Measurements from ENCODE around the gene SELENOH.
A peak's percentile ranks its signal among the peaks of the same experiment; 100 is the strongest.
"Not testable (repeated sequence)": the region's sequence is repeated elsewhere in the genome, so short reads cannot be mapped to it uniquely, and the experiment has no call there.

SELENOH gene

GRCh38 chr11:57712256-57713150 is 28.8 kb upstream of the SELENOH start, which contains the start of gene TMX2:
TMX2 (plus strand) TSS chr11:57712593; CDS start chr11:57712619, 26 bp downstream.
- Histone ChIP-seq H3K4me1 (ENCODE audit: control insufficient read depth, insufficient read depth, low read length, poor library complexity, severe bottlenecking) (peaks cover 24% of the 10 kb centered on the region), H3K36me3 (ENCODE audit: control insufficient read depth, insufficient read depth, low read length) (no peaks in the 10 kb centered on the region), H3K27ac (ENCODE audit: insufficient read depth, low read length, poor library complexity, severe bottlenecking) (peak within 1 kb of the TSS; percentile 92), H3K9me3 (ENCODE audit: control insufficient read depth, low read length) (no peaks in the 10 kb centered on the region), H3K27me3 (replicated peaks; ENCODE audit: control insufficient read depth, insufficient read depth, low read length, poor library complexity, severe bottlenecking) (no peaks in the 10 kb centered on the region), H3K4me3 (ENCODE audit: insufficient read depth, low read depth, low read length, poor library complexity, severe bottlenecking) (peak within 1 kb of the TSS; percentile 90)
- peak; percentile 79 to 90 (median 86) for DNase-seq

GRCh38 chr11:57713835-57714234 is 27.5 kb upstream of the SELENOH start:
- no peaks in the 10 kb centered on the region for H3K36me3 ChIP-seq (ENCODE audit: control insufficient read depth, insufficient read depth, low read length)
- H3K27ac ChIP-seq (ENCODE audit: insufficient read depth, low read length, poor library complexity, severe bottlenecking): no peak overlapping the region
- no peaks in the 10 kb centered on the region for H3K9me3 ChIP-seq (ENCODE audit: control insufficient read depth, low read length)
- H3K4me3 ChIP-seq (ENCODE audit: insufficient read depth, low read depth, low read length, poor library complexity, severe bottlenecking): no peak overlapping the region
- peaks cover 24% of the 10 kb centered on the region for H3K4me1 ChIP-seq (ENCODE audit: control insufficient read depth, insufficient read depth, low read length, poor library complexity, severe bottlenecking)
- H3K27me3 ChIP-seq (replicated peaks; ENCODE audit: control insufficient read depth, insufficient read depth, low read length, poor library complexity, severe bottlenecking): no peaks in the 10 kb centered on the region
- DNase-seq: no peak

GRCh38 chr11:57716726-57717125 is 24.6 kb upstream of the SELENOH start:
- not testable (repeated sequence) for H3K9me3 ChIP-seq (ENCODE audit: control insufficient read depth, low read length); DNase-seq; H3K27me3 ChIP-seq (replicated peaks; ENCODE audit: control insufficient read depth, insufficient read depth, low read length, poor library complexity, severe bottlenecking); H3K36me3 ChIP-seq (ENCODE audit: control insufficient read depth, insufficient read depth, low read length); H3K27ac ChIP-seq (ENCODE audit: insufficient read depth, low read length, poor library complexity, severe bottlenecking); H3K4me3 ChIP-seq (ENCODE audit: insufficient read depth, low read depth, low read length, poor library complexity, severe bottlenecking)
- H3K4me1 ChIP-seq (ENCODE audit: control insufficient read depth, insufficient read depth, low read length, poor library complexity, severe bottlenecking): peaks cover 18% of the 10 kb centered on the region

- no peak overlapping the region for H3K4me3 ChIP-seq (ENCODE audit: insufficient read depth, low read depth, low read length, poor library complexity, severe bottlenecking)
- no peak for DNase-seq
- H3K27ac ChIP-seq (ENCODE audit: insufficient read depth, low read length, poor library complexity, severe bottlenecking): no peak overlapping the region
- no peaks in the 10 kb centered on the region for H3K4me1 ChIP-seq (ENCODE audit: control insufficient read depth, insufficient read depth, low read length, poor library complexity, severe bottlenecking)
- no peaks in the 10 kb centered on the region for H3K9me3 ChIP-seq (ENCODE audit: control insufficient read depth, low read length)
- H3K36me3 ChIP-seq (ENCODE audit: control insufficient read depth, insufficient read depth, low read length): peaks cover 18% of the 10 kb centered on the region
- no peaks in the 10 kb centered on the region for H3K27me3 ChIP-seq (replicated peaks; ENCODE audit: control insufficient read depth, insufficient read depth, low read length, poor library complexity, severe bottlenecking)
These were observed 14.1 kb upstream of the SELENOH start for GRCh38 chr11:57727185-57727584.

- H3K4me3 ChIP-seq (ENCODE audit: insufficient read depth, low read depth, low read length, poor library complexity, severe bottlenecking): no peak overlapping the region
- no peak for DNase-seq
- no peak overlapping the region for H3K27ac ChIP-seq (ENCODE audit: insufficient read depth, low read length, poor library complexity, severe bottlenecking)
These were observed 12.5 kb upstream of the SELENOH start for GRCh38 chr11:57728829-57729228.

GRCh38 chr11:57729479-57729878 is 11.8 kb upstream of the SELENOH start:
- Histone ChIP-seq H3K36me3 (ENCODE audit: control insufficient read depth, insufficient read depth, low read length) (peaks cover 15% of the 10 kb centered on the region), H3K4me1 (ENCODE audit: control insufficient read depth, insufficient read depth, low read length, poor library complexity, severe bottlenecking) (no peaks in the 10 kb centered on the region), H3K27ac (ENCODE audit: insufficient read depth, low read length, poor library complexity, severe bottlenecking) (no peak overlapping the region), H3K4me3 (ENCODE audit: insufficient read depth, low read depth, low read length, poor library complexity, severe bottlenecking) (no peak overlapping the region), H3K9me3 (ENCODE audit: control insufficient read depth, low read length) (no peaks in the 10 kb centered on the region), H3K27me3 (replicated peaks; ENCODE audit: control insufficient read depth, insufficient read depth, low read length, poor library complexity, severe bottlenecking) (no peaks in the 10 kb centered on the region)
- no peak for DNase-seq

More at GRCh38 chr11:57728829-57729228, 12.5 kb upstream of the SELENOH start:
- Histone ChIP-seq H3K27me3 (replicated peaks; ENCODE audit: control insufficient read depth, insufficient read depth, low read length, poor library complexity, severe bottlenecking) (no peaks in the 10 kb centered on the region), H3K9me3 (ENCODE audit: control insufficient read depth, low read length) (no peaks in the 10 kb centered on the region), H3K4me1 (ENCODE audit: control insufficient read depth, insufficient read depth, low read length, poor library complexity, severe bottlenecking) (no peaks in the 10 kb centered on the region), H3K36me3 (ENCODE audit: control insufficient read depth, insufficient read depth, low read length) (peaks cover 18% of the 10 kb centered on the region)

GRCh38 chr11:57732661-57733060 is 8.6 kb upstream of the SELENOH start:
- Histone ChIP-seq H3K9me3 (ENCODE audit: control insufficient read depth, low read length) (no peaks in the 10 kb centered on the region), H3K4me3 (ENCODE audit: insufficient read depth, low read depth, low read length, poor library complexity, severe bottlenecking) (no peak overlapping the region), H3K27ac (ENCODE audit: insufficient read depth, low read length, poor library complexity, severe bottlenecking) (no peak overlapping the region), H3K4me1 (ENCODE audit: control insufficient read depth, insufficient read depth, low read length, poor library complexity, severe bottlenecking) (no peaks in the 10 kb centered on the region), H3K27me3 (replicated peaks; ENCODE audit: control insufficient read depth, insufficient read depth, low read length, poor library complexity, severe bottlenecking) (no peaks in the 10 kb centered on the region), H3K36me3 (ENCODE audit: control insufficient read depth, insufficient read depth, low read length) (peaks cover 19% of the 10 kb centered on the region)
- DNase-seq: no peak

- Histone ChIP-seq H3K27ac (ENCODE audit: insufficient read depth, low read length, poor library complexity, severe bottlenecking) (no peak overlapping the region), H3K9me3 (ENCODE audit: control insufficient read depth, low read length) (no peaks in the 10 kb centered on the region), H3K4me1 (ENCODE audit: control insufficient read depth, insufficient read depth, low read length, poor library complexity, severe bottlenecking) (peaks cover 3% of the 10 kb centered on the region), H3K4me3 (ENCODE audit: insufficient read depth, low read depth, low read length, poor library complexity, severe bottlenecking) (no peak overlapping the region), H3K27me3 (replicated peaks; ENCODE audit: control insufficient read depth, insufficient read depth, low read length, poor library complexity, severe bottlenecking) (no peaks in the 10 kb centered on the region), H3K36me3 (ENCODE audit: control insufficient read depth, insufficient read depth, low read length) (peaks cover 25% of the 10 kb centered on the region)
- no peak for DNase-seq
These were observed 5.5 kb upstream of the SELENOH start for GRCh38 chr11:57735619-57736298.

GRCh38 chr11:57742087-57742452 is 779 bp downstream of the SELENOH start:
- Histone ChIP-seq H3K9me3 (ENCODE audit: control insufficient read depth, low read length) (no peaks in the 10 kb centered on the region), H3K36me3 (ENCODE audit: control insufficient read depth, insufficient read depth, low read length) (peaks cover 38% of the 10 kb centered on the region), H3K4me1 (ENCODE audit: control insufficient read depth, insufficient read depth, low read length, poor library complexity, severe bottlenecking) (peaks cover 11% of the 10 kb centered on the region), H3K27ac (ENCODE audit: insufficient read depth, low read length, poor library complexity, severe bottlenecking) (peak overlapping the region; percentile 92), H3K27me3 (replicated peaks; ENCODE audit: control insufficient read depth, insufficient read depth, low read length, poor library complexity, severe bottlenecking) (no peaks in the 10 kb centered on the region), H3K4me3 (ENCODE audit: insufficient read depth, low read depth, low read length, poor library complexity, severe bottlenecking) (peak overlapping the region; percentile 87)
- DNase-seq: no peak

GRCh38 chr11:57744357-57744756 is 3.1 kb downstream of the SELENOH start:
- no peak for DNase-seq
- Histone ChIP-seq H3K27me3 (replicated peaks; ENCODE audit: control insufficient read depth, insufficient read depth, low read length, poor library complexity, severe bottlenecking) (no peaks in the 10 kb centered on the region), H3K27ac (ENCODE audit: insufficient read depth, low read length, poor library complexity, severe bottlenecking) (no peak overlapping the region), H3K4me3 (ENCODE audit: insufficient read depth, low read depth, low read length, poor library complexity, severe bottlenecking) (no peak overlapping the region), H3K4me1 (ENCODE audit: control insufficient read depth, insufficient read depth, low read length, poor library complexity, severe bottlenecking) (peaks cover 11% of the 10 kb centered on the region), H3K36me3 (ENCODE audit: control insufficient read depth, insufficient read depth, low read length) (peaks cover 21% of the 10 kb centered on the region), H3K9me3 (ENCODE audit: control insufficient read depth, low read length) (no peaks in the 10 kb centered on the region)

All from effector memory CD4-positive, alpha-beta T cell (primary cell).